ENCODE data around the gene ZC3H12D.

ZC3H12D gene

DNA sequence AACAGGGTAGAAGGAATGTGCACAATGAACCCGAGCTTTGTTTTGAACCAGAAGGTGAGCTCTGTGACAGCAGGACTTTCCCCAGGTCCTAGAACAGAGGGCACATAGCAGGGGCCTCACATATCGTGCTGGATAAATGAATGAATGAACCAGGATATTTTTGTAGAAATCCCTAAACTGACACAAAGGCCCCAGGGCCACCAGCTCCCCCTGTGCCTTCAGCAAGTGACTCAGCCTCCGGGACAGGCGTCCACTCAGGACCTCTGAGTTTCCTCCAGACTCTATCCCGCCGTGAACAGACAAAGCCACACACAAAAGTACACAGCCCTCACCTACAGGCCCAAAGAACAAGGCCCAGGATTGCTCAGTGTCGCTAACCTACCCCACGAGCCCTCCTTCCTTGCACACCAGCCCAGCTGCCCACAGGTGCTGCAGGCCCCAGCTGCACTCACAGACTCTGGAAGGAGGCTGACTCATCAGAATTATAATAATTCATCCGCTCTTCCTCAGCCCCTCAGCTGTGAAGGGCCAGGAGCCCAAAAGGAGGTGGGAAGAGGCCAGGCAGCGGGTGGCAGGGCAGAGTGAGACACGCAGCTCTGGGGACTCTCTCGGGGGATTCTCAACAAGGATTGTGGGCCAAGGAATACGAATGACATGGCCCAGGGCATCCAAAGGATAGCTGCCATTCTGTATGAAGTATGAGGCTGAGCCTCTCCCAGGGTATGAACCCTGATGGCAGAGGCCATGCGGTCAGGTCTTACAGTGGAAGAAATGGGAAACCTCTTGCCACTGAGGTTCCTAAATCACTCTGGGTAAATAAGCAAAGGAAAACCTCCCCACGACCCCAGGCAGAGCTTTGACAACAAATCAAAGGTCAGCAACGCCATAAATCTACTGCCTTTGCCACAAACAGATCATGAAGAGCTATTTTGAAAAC, 43.8 kb downstream of the ZC3H12D start:
- DNase-seq, result no peak

GRCh38 chr6:149439626-149440025, 45.2 kb downstream of the ZC3H12D start:
- no peak for DNase-seq

DNA sequence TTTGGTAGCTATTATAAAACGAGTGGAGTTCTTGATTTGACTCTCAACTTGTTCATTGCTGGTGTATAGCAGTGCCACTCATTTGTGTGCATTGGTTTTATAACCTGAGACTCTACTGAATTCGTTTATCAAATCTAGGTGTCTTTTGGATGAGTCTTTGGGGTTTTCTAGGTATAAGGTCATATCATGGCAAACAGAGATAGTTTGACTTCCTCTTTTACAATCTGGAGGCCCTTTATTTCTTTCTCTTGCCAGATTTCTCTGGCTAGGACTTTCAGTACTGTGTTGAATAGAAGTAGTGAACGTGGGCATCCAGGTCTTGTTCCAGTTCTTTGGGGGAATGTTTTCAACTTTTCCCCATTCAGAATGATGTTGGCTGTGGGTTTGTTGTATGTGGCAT, 46.0 kb downstream of the ZC3H12D start:
- no peak for DNase-seq

DNA sequence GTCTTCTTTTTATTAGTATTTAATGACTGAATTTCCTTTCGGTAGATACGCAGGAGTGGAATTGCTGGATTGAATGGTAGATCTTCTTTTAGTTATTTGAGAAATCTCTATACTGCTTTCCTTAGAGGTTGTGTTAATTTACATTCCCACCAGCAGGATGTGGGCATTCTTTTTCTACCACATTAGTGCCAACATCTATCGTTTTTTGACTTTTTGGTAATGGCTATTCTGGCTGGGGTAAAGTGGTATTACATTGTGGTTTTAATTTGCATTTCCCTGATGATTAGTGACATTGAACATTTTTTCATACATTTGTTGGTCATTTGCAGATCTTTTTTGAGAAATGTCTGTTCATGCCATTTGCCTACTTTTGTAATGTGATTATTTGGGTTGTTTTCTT, 47.6 kb downstream of the ZC3H12D start:
- DNase-seq, result no peak

DNA sequence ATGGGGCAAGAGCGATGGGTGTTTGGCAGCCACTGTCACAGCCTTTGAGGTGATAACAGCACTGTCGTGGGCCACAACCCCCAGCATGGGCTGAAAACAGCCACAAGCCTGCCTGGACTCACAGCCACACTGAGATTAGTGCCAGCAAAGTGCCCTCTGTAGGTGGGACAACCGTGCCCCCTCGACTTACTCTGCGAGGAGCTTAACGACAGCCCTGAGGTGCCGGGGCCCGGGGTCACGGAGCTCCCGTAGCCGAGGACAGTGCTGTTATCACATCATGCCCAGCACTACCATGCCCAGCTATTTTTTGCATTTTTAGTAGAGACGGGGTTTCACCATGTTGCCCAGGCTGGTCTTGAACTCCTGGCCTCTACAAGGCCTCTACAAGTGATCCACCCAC, 48.2 kb downstream of the ZC3H12D start:
- DNase-seq, result no peak

- no peak for DNase-seq
These were observed 48.8 kb downstream of the ZC3H12D start for GRCh38 chr6:149435919-149436586.

DNA sequence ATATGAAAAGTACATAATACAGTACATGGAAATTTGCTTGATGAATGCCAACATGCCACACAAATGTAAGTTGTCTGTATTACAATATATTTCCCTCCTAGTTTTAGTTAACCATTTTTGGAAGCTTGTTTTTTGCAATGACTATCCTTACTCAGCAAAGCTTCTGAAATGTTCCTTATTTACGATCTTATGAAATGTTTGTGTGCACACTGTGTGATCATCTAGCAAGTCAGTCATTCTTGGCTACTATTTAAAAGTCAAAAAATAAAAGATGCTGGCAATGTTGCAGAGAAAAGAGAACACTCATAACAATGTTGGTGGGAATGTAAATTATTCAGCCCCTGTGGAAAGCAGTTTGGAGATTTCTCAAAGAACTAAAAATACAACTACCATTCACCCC, 50.9 kb downstream of the ZC3H12D start:
- DNase-seq, result no peak

DNA sequence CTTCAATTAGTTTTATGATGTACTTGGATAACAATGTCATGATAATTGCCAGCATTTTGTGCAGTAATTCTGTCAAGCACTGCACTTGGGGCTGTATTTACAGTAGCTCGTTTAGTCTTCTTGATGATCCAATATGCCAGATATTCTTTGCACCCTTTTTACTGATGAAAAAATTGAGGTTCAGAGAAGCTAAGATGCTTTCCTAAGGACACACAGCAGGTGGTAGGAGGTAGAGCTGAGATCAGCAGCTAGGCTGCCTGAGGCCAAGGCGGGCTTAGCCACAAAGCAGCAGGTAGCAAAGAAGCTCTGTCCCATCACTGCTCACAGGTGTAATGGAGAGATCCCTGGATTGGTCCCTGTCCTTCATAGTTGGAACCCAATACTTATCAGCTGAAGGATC, 51.4 kb downstream of the ZC3H12D start:
- no peak for DNase-seq

- peak; percentile 76 for DNase-seq
These were observed 52.7 kb downstream of the ZC3H12D start for GRCh38 chr6:149431905-149432775.

GRCh38 chr6:149429427-149430360, 55.1 kb downstream of the ZC3H12D start:
- no peak for DNase-seq

GRCh38 chr6:149428606-149429005, 56.2 kb downstream of the ZC3H12D start:
- DNase-seq, result no peak

DNA sequence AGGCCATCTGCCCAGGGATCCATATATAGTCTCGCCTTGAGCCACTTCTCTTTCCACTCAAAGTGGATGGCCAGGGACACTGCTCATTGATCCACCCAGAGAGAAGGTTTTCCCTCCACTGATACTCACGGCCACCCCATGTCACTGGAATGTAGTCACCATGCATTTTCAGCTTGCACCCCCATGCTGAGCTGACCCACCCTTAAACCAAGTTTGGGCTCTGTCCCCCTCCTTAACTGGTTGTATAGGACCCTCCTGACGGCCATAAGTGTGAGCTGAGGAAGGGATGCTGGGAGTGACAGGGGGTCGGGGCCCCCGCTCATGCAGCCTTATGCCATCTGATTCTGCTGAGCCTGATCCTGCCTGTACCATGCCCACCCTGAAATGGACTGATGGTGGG, 59.1 kb downstream of the ZC3H12D start:
- no peak for DNase-seq

DNA sequence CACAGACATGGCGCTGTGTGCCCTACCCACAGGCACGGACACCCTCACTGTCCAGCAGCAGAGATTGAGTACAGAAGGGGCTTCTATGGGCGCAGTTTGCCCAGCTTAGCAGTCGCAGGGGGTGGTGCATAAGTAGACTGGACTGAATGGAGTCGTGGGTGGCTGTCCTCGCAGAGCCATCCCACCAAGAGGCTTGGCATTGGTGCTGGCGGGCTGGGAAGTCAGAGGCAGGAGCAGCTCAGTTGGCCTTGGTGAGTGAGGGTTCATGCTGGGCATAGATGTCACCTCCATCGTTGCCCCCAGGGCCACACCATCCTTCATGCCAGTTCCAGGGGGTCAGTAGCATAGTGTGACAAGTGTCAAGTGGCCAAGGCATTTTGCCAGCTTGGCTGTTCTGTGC, 59.6 kb downstream of the ZC3H12D start:
- no peak for DNase-seq

DNA sequence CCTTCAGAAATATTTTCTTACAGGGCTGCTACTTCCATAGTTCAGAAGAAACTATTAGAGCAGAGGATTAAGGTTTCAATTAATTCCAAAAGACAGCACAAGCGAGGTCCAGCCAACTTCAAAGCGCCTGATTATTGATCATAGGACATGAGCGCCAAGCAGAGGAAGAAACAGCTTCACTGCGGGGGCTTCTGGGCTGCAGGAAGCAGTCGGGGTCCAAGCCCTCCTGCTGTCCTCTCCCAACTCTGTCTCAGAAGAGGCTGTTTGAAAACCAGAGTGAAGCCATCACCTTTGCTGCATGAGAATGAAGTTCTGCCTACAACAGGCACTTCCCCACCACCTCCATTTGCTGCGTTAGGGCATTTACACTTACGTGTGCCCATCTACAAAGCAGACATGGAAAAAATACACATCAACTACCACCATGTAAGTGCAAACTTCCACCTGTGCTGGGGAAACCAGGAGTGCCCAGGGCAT, 60.8 kb downstream of the ZC3H12D start:
- DNase-seq, result no peak

- DNase-seq, result no peak
These were observed 62.2 kb downstream of the ZC3H12D start for GRCh38 chr6:149422581-149422980.

GRCh38 chr6:149421132-149421531, 63.7 kb downstream of the ZC3H12D start:
- no peak for DNase-seq

GRCh38 chr6:149419696-149420404, 65.0 kb downstream of the ZC3H12D start:
- DNase-seq, result no peak

GRCh38 chr6:149414821-149415220, 70.0 kb downstream of the ZC3H12D start:
- DNase-seq, result no peak

GRCh38 chr6:149414009-149414408, 70.8 kb downstream of the ZC3H12D start:
- DNase-seq, result no peak

- no peak for DNase-seq
These were observed 74.3 kb downstream of the ZC3H12D start for GRCh38 chr6:149410557-149410956.

DNA sequence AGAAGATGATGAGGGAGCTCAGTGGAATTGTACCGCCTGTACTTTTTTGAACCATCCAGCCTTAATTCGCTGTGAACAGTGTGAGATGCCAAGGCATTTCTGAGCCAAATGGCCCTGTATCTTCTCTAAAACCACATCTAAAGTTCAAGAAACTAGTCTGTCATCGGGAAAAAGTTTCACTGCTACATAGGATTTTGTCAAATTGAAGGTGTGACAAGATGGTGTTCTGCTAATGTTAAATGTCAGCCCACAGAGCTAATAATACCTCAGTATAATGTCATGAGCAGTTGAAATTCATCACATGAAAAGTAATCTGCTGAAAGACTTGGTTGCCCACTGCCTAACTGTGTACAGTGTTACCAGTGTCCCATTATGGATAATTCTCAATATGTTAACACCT, 75.2 kb downstream of the ZC3H12D start:
- no peak for DNase-seq
